Measurements from ENCODE around the gene UBAC1.
"Not testable (repeated sequence)": the region's sequence is repeated elsewhere in the genome, so short reads cannot be mapped to it uniquely, and the experiment has no call there.

The UBAC1 gene

DNA sequence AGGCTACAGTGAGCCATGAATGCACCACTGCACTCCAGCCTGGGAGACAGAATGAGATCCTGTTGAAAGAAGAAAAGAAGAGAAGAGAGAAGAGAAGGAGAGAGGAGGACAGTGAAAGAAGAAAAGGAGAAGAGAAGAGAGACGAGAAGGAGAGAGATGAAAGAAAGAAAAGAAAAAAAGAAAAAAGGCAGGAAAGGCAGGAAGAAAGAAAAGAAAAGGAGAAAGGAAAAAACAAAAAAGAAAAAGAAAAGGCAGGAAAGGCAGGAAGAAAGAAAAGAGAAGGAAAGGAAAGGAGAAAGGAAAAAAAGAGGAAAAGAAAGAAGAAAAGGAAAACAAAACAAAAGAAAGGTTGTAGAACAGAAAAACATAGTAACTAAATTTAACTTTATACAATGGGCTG is 68.1 kb downstream of the UBAC1 start:
- no peak for DNase-seq

DNA sequence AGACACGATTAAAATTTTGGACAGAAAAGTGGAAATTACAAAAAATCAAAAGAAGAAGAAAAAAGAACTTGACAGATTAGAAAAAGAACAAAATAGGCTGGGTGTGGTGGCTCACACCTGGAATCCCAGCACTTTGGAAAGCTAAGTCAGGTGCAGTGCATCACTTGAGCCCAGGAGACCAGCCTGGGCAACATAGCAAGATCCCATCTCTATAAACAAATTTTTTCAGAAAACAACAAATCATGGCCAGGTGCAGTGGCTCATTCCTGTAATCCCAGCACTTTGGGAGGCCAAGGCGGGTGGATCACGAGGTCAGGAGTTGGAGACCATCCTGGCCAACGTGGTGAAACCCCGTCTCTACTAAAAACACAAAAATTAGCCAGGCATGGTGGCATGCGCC is 68.8 kb downstream of the UBAC1 start:
- not testable (repeated sequence) for DNase-seq

DNA sequence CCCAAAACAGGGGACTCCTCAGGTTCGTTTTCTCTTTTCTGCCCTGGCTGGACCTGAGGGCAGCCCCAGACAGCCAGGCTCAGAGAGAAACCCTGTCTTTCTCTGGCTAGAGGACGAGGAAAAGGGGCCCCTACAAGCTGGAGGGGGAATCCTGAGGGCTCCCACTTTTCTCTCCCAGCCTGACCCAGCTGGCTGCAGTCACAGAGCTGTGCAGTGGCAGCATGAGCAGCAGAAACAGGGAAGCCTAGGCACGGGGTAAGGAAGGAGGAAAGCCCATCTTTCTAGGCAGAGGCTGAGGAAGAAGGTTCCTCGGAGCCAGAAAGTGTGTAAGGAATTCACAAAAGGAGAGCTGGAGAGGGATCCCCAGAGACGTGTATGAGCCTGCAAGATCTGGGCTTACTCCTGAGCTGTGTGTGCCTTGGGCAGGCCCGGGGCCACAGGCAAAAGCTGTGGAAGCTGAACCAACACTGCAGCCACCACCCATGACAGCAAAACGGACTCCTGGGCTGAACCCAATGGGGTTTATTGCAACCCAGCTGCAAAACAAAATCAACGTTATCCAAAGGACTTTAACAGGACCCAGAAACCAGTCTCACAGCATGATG is 70.0 kb downstream of the UBAC1 start:
- no peak for DNase-seq

DNA sequence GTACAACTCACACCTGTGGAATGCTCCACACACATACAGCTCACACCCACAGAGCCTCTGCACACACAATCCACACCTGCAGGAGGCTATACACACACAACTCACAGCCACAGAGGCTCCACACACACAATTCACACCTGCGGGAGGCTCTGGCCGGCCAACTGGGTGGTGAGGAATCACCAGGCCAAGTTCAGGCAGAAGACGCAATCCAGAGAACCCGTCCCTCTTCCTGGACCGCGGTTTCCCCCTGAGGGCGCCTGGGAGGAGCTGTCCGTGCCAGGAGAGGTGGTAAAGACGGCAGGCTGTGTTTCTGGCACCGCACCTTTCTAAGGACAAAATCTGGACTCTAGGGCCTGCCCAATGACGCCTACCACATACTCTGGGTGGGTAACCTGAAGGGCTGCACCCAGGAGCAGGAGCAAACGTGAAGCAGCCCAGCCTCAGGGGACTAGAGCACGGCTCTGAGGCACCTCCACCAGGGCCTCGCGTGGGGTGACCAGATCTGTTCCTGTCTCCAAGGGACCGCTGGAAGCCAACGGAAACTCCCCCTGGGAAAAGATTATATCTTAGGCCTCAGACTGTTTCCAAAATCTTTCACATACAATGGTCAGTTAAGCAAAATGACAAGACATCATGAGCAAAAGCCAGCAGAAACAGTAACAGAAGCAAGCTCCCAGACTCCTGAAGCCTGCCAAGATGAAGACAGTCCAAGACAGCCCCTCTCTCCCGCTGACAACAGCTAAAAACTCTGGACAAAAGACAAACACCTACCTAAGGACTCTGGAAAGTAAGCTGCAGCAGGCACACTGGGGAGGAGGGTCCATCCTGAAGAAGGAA is 70.8 kb downstream of the UBAC1 start:
- DNase-seq, result no peak

DNA sequence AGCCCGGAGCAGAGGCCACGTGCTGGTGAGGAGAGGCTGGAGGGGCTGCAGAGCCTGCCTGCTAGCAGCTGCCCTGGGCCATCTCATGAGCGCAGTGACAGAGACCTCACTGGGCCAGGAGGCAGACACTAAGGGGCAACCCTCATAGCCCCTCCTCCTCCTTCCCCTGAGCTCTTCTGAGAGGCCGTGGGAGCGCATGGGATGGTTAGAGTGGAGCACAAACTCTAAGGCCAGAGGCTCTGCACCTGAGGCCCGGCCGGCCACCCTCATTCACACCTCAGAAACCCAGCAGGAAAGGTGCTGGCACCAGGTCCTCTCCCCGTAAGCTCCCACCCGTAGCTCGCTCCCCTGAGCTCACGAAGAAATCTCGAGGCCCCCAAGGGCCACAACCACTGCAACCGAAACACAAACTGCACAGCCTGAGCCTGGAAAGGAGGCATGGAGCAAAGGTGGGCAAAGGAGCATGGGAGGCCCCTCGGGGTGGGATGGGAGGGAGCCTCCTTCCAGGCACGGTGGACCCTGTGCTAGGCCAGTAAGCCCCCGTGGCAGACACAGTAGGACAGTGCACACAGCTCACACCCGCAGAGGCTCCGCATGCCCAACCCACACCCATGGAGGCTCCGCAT is 71.5 kb downstream of the UBAC1 start:
- DNase-seq, result no peak

DNA sequence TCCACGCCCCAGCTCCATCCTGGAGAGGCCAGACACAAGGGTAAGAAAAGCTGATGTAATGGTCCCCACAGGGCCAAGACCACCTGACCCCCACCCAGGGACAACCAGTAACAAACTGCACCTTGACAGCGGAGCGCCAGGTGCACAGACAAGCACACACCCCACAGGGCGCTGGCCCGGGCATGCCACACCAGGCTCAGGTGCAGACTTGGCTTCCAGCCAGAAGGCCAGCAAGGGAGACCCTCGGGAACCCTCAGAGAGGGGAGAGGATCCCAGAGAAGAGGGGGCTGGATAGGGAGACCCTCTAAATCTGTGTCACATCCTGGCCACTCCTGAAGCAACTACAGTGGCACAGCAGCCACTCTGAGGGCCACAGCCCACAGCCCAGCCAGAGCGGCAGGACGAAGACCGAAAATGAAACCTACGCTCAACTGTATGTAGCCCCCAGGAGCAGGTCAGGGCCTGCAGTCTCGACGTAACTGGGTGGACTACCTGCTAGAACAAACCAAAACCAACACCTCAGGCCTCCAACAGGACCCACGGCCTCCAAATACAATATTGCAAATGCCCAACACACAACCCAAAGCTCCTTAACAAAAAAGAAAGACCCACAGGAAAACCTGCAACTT is 72.3 kb downstream of the UBAC1 start:
- no peak for DNase-seq

DNA sequence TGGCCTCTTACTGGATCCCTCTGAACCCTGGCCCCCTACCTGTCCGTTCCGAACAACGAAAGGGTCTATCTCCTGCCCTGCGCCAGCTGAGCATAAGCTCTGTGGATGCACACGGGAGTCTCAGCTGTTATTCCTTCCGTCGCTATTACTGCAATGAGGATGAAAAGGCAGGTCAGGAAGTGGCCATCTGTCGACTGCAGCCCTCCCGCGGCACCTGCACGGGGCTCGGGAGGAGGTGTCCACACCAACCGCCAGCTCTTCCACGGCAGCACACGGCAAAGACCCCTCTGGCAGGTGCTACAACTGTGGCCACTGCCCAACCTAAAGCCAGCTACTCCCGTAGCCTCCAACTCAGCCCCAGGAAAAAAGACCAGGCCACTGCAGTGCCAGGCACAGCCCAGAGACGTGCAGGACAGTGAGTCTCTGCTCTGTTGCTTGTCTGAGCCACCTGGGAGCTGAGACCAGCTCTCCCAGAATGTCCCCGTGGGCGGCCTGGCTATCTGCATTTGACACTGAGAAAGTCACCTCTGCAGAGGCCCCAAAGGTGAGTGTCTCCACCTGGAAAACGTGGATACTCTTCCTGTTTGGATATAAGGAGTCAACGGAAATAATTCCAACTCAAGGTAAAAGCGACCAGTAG is 72.9 kb downstream of the UBAC1 start:
- no peak for DNase-seq

DNA sequence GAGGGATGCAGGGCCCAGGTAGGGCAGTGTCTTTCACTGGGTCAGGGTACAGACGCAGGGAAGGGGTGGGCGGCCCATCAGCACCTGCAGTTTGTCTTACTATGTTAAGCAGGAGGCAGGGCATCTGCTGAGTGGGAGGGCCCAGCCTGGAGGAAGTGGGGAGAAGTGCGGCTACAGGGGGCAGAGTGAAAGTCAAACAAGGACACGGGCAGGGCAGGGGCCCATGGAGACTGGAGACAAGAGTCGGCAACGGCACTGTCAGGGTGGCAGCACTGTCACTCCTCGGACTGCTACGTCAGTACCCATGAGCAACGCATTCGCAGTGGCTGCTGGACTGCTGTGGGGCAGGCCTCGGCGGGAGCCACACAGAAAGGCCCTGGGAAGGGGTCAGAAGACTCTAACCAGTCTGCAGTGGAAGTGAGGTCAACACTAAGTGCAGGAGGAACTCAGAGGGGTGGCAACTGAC is 73.6 kb downstream of the UBAC1 start:
- DNase-seq, result no peak

DNA sequence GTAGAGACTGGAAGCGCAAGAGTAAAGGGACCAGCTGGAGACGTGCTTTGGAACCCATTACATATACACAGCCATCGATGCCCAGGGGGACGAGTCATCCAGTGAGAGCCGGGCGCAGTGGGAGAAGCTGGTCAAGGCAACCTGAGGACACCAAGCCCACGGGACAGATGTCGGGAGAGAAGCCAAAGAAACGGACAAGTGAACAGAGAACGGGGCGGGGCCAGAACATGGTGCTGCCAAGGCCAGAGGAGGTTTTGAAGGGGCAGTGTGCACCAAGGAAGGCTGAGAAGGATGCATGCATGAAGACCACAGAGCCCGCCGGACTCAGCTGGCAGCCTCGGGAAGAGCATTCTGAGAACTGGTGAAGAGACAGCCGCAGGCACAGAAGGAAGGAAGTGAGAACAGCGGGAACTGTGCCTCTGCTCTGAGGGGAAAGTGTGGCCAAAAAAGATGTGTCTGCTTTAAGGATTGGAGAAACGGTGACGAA is 74.1 kb downstream of the UBAC1 start:
- no peak for DNase-seq

DNA sequence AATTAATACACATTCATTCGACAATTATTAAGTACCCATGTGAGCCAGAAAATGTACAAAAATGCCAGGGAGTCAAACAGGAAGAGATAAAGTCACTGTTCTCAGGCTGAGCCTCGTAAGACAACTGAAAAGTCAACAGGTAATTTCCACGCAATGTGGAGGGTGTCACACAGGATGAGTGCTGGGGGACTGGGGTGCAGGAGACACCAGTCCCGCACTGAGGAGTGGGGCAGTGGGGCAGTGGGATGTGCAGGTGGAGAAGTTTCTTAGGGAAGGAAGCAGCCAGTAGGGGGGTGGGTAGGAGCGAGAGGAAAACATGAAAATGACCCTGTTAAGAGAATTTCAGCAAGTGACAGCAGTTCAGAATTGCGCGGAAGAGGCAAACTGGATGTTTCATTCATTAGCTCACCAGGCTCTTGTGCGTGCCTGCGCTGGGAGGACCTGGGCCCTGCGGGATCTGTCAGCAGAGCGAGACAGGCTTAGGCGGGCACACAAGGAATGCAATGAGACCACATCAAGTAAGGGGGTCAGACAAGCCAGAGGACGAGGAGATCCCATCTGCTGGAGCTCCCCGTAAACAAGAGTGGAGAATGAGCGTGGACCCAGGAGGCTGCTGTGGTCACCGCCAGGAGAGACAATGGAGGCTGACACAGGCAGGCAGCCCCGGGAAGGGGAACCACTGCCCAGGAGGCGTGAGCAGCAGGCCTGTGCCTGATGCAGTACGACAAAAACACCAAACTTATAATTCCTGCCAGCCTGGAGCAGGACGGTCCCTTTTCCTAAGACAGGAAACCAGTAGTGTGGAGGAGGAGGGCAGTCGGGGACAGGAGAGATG is 74.8 kb downstream of the UBAC1 start:
- no peak for DNase-seq

DNA sequence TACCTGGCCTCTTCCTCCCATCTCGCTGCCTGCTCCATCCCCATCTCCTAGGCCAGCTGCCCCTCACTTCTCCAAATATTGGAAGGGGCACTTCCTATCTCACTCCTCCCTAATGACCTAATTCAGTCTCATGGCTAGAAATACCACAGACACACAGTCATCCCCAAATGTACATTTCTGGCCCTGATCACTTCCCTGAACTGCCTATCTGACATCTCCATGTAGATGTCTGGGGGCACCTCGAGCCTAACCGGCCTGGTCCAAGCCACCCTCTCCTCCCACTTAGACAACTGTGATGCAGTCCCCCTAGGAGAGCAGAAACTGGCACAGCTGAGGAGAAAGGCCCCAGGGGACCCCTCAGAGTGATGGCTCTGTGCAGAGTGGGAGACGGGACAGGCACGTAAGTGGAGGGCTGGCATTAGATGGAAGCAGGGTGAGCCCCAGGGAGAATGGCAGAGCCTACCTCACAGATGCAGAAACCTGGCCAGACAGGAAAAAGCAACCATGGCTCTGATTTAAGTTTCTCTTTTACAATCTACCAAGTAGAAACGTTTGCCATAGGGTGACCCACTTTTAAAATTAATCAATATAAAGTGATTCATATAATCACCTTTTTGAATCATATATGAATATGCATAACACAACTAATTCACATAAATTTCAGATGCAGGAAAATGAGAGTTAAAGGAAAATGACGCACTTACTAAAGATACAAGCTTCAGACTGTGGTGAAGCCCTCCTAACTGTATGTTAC is 75.9 kb downstream of the UBAC1 start:
- no peak for DNase-seq

DNA sequence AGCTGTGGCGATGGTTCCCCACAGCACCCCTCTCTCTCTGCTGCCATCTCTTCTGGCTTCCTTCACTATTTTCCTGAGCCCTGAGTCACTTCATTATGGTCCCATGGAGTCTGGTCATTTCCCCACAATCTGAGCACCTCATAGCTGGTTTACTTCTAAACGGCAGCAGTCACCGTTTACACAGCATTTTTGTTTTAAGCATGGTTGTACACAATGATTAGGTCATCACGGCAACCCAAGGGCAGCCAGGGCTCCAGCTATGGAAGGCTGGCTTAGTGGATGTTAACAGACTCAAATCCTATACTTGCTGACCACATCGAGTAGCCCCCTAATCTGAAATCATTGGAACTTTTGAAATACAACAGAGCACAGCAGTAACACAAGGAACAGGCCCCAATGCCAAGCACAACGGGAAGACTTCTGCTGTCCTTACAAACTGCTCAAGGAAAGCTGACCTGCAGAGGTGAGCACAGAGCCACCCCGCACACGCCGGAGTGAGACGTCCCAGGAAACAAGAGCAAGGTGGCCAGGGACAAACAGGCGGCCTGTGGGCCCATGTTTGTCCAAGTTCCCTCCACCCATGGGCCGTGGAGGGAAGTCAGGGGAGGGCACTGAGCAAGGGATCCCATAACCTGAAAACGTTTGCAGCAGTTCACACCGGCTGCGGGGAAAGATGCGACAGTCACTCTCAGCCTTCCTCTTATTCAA is 76.7 kb downstream of the UBAC1 start:
- no peak for DNase-seq

DNA sequence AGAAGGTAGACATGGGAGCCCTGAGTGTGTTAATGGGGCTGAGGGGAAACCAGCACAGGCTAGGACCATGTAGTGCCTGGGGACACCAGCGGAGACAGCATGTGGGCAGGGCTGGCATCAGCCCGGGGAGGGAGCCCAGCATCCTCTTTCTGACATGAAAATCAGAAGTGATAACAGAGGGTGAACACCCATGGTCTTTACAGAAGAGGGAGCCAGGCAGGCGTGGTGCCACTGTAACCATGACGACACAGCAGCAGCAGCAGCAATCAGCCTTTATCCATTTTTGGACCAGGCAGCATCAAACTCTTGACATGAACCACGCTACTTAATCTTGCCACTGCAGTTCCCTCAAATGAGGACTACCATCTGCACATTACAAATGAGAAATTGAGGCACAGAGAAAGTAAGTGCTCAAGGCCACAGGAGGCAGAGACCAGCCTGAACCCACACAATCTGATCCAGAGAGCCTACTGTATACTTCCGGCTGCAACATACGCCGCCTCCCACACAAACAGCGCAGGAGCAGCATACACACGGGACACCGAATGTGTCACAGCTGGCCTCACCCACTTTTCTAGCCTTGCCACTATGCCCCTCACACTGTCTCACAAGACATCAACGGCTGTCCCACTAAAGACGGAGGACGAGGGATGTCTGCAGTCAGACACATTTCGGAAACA is 77.6 kb downstream of the UBAC1 start:
- no peak for DNase-seq

Measured in NCI-H1930 (cell line).